ENCODE data around the gene INTS2. TPM values are rescaled to one million over a fixed set of nuclear protein-coding genes. Genes with fewer than 3 reads are reported as not detected.

INTS2 gene, protein sequence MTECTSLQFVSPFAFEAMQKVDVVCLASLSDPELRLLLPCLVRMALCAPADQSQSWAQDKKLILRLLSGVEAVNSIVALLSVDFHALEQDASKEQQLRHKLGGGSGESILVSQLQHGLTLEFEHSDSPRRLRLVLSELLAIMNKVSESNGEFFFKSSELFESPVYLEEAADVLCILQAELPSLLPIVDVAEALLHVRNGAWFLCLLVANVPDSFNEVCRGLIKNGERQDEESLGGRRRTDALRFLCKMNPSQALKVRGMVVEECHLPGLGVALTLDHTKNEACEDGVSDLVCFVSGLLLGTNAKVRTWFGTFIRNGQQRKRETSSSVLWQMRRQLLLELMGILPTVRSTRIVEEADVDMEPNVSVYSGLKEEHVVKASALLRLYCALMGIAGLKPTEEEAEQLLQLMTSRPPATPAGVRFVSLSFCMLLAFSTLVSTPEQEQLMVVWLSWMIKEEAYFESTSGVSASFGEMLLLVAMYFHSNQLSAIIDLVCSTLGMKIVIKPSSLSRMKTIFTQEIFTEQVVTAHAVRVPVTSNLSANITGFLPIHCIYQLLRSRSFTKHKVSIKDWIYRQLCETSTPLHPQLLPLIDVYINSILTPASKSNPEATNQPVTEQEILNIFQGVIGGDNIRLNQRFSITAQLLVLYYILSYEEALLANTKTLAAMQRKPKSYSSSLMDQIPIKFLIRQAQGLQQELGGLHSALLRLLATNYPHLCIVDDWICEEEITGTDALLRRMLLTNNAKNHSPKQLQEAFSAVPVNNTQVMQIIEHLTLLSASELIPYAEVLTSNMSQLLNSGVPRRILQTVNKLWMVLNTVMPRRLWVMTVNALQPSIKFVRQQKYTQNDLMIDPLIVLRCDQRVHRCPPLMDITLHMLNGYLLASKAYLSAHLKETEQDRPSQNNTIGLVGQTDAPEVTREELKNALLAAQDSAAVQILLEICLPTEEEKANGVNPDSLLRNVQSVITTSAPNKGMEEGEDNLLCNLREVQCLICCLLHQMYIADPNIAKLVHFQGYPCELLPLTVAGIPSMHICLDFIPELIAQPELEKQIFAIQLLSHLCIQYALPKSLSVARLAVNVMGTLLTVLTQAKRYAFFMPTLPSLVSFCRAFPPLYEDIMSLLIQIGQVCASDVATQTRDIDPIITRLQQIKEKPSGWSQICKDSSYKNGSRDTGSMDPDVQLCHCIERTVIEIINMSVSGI
- total RNA-seq, result 10 to 100 TPM in 2 of 3 donors, 1 to 10 TPM in 1; 9.2 to 12.0 (median 11.7) TPM
- long read RNA-seq, donor 1, partial matches to known transcripts, result 1 of 1 reads
- long read RNA-seq, donor 1, other reads (novel, unspliced or antisense), result 0 of 1 reads
- long read RNA-seq, donor 2, partial matches to known transcripts, result 0 of 3 reads
- long read RNA-seq, donor 2, other reads (novel, unspliced or antisense), result 3 of 3 reads

DNA sequence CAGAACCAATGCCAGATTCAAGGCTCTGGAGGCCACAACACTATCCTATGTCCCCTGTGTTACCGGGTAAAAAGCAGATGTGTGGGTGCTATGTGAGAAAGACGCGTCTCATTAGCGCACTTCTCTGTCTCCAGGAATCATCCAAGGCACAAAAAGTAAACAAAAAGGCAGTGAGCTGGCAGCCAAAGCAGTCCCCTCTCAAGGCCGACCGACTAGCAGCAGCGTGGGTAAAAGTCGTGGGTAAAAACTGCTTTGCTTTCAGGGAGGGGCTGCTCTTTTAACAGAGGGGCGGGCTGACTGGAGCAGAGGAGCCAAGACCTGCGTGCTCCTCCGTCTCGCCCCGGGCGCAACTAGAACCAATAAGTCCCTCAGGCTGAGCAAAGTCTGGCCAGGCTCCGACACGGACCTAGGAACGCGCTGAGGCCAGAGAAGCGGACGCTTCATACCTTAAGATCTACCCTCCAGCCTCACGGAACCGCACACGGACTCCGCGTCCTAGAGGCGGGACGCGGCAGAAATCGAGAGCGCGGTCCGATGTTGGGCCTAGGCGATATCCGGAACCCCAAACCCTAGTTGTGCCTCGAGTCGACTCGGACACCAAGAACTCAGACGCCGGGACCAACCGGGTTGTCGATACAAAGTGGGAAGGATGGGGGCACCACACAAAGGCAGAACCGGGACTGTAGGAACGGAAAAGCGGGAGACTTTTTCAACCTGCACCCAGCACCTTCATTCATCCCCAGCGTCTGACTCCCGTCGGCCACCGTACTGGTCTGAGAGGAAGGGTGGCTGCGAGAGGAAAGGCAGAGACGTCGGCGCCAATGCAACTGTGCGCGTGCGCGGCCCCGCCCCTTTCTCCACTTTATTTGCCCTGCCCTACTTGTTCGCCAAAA is at the start of gene INTS2:
INTS2 (minus strand) TSS at position 775 of the 893 bp plus-strand sequence. CDS start 1,338 bp downstream, outside the sequence.
- ATAC-seq (peak; percentile 99), DNase-seq (peak; percentile 96 to 98 (median 96))
- Histone ChIP-seq H3K36me3 (ENCODE audit: low read depth) (no peaks in the 10 kb centered on the region), H3K4me1 (ENCODE audit: low read depth) (peaks cover 6% of the 10 kb centered on the region), H3K9me3 (no peaks in the 10 kb centered on the region), H3K4me3 (peak within 1 kb of the TSS; percentile 39)
- TF ChIP-seq, protein P1, sequence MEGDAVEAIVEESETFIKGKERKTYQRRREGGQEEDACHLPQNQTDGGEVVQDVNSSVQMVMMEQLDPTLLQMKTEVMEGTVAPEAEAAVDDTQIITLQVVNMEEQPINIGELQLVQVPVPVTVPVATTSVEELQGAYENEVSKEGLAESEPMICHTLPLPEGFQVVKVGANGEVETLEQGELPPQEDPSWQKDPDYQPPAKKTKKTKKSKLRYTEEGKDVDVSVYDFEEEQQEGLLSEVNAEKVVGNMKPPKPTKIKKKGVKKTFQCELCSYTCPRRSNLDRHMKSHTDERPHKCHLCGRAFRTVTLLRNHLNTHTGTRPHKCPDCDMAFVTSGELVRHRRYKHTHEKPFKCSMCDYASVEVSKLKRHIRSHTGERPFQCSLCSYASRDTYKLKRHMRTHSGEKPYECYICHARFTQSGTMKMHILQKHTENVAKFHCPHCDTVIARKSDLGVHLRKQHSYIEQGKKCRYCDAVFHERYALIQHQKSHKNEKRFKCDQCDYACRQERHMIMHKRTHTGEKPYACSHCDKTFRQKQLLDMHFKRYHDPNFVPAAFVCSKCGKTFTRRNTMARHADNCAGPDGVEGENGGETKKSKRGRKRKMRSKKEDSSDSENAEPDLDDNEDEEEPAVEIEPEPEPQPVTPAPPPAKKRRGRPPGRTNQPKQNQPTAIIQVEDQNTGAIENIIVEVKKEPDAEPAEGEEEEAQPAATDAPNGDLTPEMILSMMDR (IDR thresholded peaks at IDR 0.05), result no peak
- intact Hi-C loops (cut with DNase I, micrococcal nuclease), result no loop called here

DNA sequence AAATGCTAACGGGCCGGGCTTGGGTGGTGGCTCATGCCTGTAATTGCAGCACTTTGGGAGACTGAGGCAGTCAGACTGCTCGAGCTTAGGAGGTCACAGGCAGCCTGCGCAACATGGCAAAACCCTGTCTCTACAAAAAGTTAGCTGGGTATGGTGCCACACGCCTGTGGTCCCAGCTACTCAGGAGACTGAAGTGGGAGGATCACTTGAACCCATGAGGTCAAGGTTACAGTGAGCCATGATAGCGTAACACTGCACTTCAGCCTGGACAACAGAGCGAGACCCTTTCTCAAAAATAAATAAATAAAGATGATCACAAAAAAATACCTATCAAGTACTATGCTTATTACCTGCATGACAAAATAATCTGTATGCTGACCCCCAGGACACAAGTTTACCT is 46.3 kb upstream of the INTS2 start:
- TF ChIP-seq, protein P1 (IDR thresholded peaks at IDR 0.05), result no peak
- Histone ChIP-seq H3K4me3 (no peak overlapping the region), H3K9me3 (no peaks in the 10 kb centered on the region), H3K4me1 (ENCODE audit: low read depth) (no peaks in the 10 kb centered on the region), H3K36me3 (ENCODE audit: low read depth) (peaks cover under 1% of the 10 kb centered on the region)
- DNase-seq (no peak), ATAC-seq (no peak)
- intact Hi-C loops (cut with DNase I, micrococcal nuclease), result no loop called here

DNA sequence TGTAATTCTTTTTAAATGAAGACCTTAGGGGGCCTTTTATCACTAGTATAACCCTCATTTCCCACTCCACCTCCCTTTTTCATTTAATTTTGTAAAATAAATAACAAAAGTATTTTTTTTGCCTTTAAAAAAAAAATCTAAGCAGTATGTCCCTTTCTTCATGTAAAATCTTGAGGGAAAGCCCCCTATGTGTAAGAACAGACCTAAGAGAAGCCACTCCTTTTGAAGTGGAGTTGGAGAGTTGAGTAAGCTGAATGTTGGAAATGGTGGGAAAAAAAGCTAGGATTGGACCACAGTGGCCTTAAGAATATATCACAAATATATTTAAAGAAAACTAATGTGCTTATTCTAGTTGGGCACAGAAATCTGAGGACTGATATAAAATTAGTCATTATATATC is 44.5 kb upstream of the INTS2 start:
- no peak overlapping the region for H3K4me3 ChIP-seq
- no peak for DNase-seq
- TF ChIP-seq, protein P1 (IDR thresholded peaks at IDR 0.05), result no peak
- no peak for ATAC-seq
- H3K36me3 ChIP-seq (ENCODE audit: low read depth), result peaks cover 5% of the 10 kb centered on the region
- no peaks in the 10 kb centered on the region for H3K9me3 ChIP-seq
- intact Hi-C loops (cut with DNase I, micrococcal nuclease), result no loop called here
- H3K4me1 ChIP-seq (ENCODE audit: low read depth), result no peaks in the 10 kb centered on the region

DNA sequence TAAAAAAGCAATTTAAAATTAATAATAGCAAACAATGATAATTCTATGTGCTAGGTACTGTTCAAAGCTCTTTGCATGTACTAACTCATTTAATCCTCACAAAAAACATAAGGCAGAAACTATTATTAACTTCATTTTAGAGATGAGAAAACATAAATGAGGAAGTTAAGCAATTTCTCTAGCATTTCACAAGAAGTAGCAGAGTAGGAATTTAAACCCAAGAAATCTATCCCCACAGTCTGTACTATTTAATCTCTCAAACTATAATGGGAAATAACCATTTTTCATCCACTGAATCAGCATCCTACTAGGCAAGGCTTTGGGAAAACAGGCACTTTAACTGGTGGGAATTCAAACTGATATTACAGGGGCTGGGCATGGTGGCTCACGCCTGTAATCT is 42.2 kb upstream of the INTS2 start:
- DNase-seq, result no peak
- intact Hi-C loops (cut with DNase I, micrococcal nuclease), result no loop called here
- Histone ChIP-seq H3K4me1 (ENCODE audit: low read depth) (no peaks in the 10 kb centered on the region), H3K4me3 (no peak overlapping the region), H3K36me3 (ENCODE audit: low read depth) (peaks cover 5% of the 10 kb centered on the region), H3K9me3 (no peaks in the 10 kb centered on the region)
- TF ChIP-seq, protein P1 (IDR thresholded peaks at IDR 0.05), result no peak
- no peak for ATAC-seq
